Superior temporal gyrus (tissue), 1 donor: ENCODE data around the gene KPNA3.
"Not testable (repeated sequence)": the region's sequence is repeated elsewhere in the genome, so short reads cannot be mapped to it uniquely, and the experiment has no call there.

ENCODE experiments used
- DNase-seq: peaks from one replicate; pipeline ENCODE4 v3.0.0-alpha.2; 2016; ENCODE audit errors: extremely low spot score

Gene KPNA3

GRCh38 chr13:49807681-49808080, 15.2 kb upstream of the KPNA3 start:
- DNase-seq = no peak

- DNase-seq = no peak
Measured at GRCh38 chr13:49806126-49806536, 13.6 kb upstream of the KPNA3 start.

GRCh38 chr13:49803047-49803446, 10.6 kb upstream of the KPNA3 start:
- DNase-seq = not testable (repeated sequence)

GRCh38 chr13:49802426-49802825, 9.9 kb upstream of the KPNA3 start:
- no peak for DNase-seq

- peak; percentile 33 for DNase-seq
Measured at GRCh38 chr13:49791711-49792549, 552 bp downstream of the KPNA3 start.

GRCh38 chr13:49791315-49791710, 1.2 kb downstream of the KPNA3 start:
- peak; percentile 44 for DNase-seq

- no peak for DNase-seq
Measured at GRCh38 chr13:49789968-49790367, 2.5 kb downstream of the KPNA3 start.

- no peak for DNase-seq
Measured at GRCh38 chr13:49786401-49787008, 6.0 kb downstream of the KPNA3 start.

GRCh38 chr13:49784886-49785570, 7.5 kb downstream of the KPNA3 start:
- no peak for DNase-seq

- DNase-seq = no peak
Measured at GRCh38 chr13:49783865-49784264, 8.6 kb downstream of the KPNA3 start.

GRCh38 chr13:49782784-49783183, 9.7 kb downstream of the KPNA3 start:
- DNase-seq = no peak

- DNase-seq = no peak
Measured at GRCh38 chr13:49781806-49782205, 10.7 kb downstream of the KPNA3 start.

- no peak for DNase-seq
Measured at GRCh38 chr13:49779721-49780120, 12.8 kb downstream of the KPNA3 start.

- no peak for DNase-seq
Measured at GRCh38 chr13:49777746-49778614, 14.5 kb downstream of the KPNA3 start.

GRCh38 chr13:49776871-49777270, 15.6 kb downstream of the KPNA3 start:
- DNase-seq = no peak

GRCh38 chr13:49774376-49775005, 18.0 kb downstream of the KPNA3 start:
- no peak for DNase-seq

GRCh38 chr13:49772828-49773227, 19.7 kb downstream of the KPNA3 start:
- DNase-seq = no peak

- not testable (repeated sequence) for DNase-seq
Measured at GRCh38 chr13:49761811-49762210, 30.7 kb downstream of the KPNA3 start.

GRCh38 chr13:49760558-49760957, 31.9 kb downstream of the KPNA3 start:
- no peak for DNase-seq

GRCh38 chr13:49759503-49759902, 33.0 kb downstream of the KPNA3 start:
- DNase-seq = no peak

- no peak for DNase-seq
Measured at GRCh38 chr13:49756263-49756662, 36.2 kb downstream of the KPNA3 start.
